HepG2 (cell line): ENCODE data around the gene SLC6A9.

Experiments
- ATF5 ChIP-seq: sonication (generic); formaldehyde crosslinking; IDR thresholded peaks from 2 replicates; pipeline ENCODE4 v1.4.0; 2020; ENCODE audit warnings: mild to moderate bottlenecking, low read depth, missing genetic modification reagents
- CTCF ChIP-seq: sonication (generic); formaldehyde crosslinking; IDR thresholded peaks from 2 replicates; pipeline ENCODE4 v1.5.0; 2020; ENCODE audit warnings: mild to moderate bottlenecking, missing genetic modification reagents, moderate library complexity
- EZH2 ChIP-seq: conservative IDR thresholded peaks from 2 replicates; pipeline ENCODE4 v1.6.1; 2012; ENCODE audit warnings: mild to moderate bottlenecking, low read depth, low read length, moderate library complexity
- NFKBIZ ChIP-seq: IDR thresholded peaks from 2 replicates; pipeline ENCODE4 v1.6.1; 2018; ENCODE audit warnings: missing genetic modification reagents, missing compliant biosample characterization
- PHF20 ChIP-seq: sonication (generic); formaldehyde crosslinking; IDR thresholded peaks from 2 replicates; pipeline ENCODE4 v1.5.0; 2020; ENCODE audit warnings: mild to moderate bottlenecking, missing genetic modification reagents
- POLR2A ChIP-seq, 2 experiments: IDR thresholded peaks; 2 replicates each; pipeline ENCODE4 v1.6.1; 2011; ENCODE audit warnings: low read depth in 2 of 2, low read length in 2 of 2, mild to moderate bottlenecking in 1 of 2, moderate library complexity in 1 of 2; ENCODE audit not compliant: insufficient read depth in 1 of 2
- SAFB2 ChIP-seq: sonication (generic); formaldehyde crosslinking; IDR thresholded peaks from 2 replicates; pipeline ENCODE4 v1.5.1; 2020; ENCODE audit warnings: missing genetic modification reagents, low read depth, mild to moderate bottlenecking, borderline replicate concordance
- SKI ChIP-seq: fragments of 450-650 bp; IDR thresholded peaks from one replicate; pipeline ENCODE4 v1.6.1; 2018; ENCODE audit warnings: mild to moderate bottlenecking; ENCODE audit not compliant: partially characterized antibody
- TF ChIP-seq, protein P1 (sequence below): sonication (generic); formaldehyde crosslinking; IDR thresholded peaks from 2 replicates; pipeline ENCODE4 v1.5.0; 2020; ENCODE audit warnings: mild to moderate bottlenecking, missing genetic modification reagents
- TF ChIP-seq, protein P2 (sequence below): sonication (generic); formaldehyde crosslinking; IDR thresholded peaks from 2 replicates; pipeline ENCODE4 v1.4.0; 2020; ENCODE audit warnings: missing genetic modification reagents
- TF ChIP-seq, protein P3 (sequence below), 2 experiments: sonication (generic) in 1 of 2; formaldehyde crosslinking in 1 of 2; IDR thresholded peaks; 2 replicates each; pipeline versions ENCODE4 v1.5.1 to v1.6.1; 2011 to 2020; ENCODE audit warnings: borderline replicate concordance in 1 of 2, low read depth in 1 of 2, low read length in 1 of 2, mild to moderate bottlenecking in 1 of 2, missing genetic modification reagents in 1 of 2, moderate library complexity in 1 of 2

- TF ChIP-seq, protein P1, sequence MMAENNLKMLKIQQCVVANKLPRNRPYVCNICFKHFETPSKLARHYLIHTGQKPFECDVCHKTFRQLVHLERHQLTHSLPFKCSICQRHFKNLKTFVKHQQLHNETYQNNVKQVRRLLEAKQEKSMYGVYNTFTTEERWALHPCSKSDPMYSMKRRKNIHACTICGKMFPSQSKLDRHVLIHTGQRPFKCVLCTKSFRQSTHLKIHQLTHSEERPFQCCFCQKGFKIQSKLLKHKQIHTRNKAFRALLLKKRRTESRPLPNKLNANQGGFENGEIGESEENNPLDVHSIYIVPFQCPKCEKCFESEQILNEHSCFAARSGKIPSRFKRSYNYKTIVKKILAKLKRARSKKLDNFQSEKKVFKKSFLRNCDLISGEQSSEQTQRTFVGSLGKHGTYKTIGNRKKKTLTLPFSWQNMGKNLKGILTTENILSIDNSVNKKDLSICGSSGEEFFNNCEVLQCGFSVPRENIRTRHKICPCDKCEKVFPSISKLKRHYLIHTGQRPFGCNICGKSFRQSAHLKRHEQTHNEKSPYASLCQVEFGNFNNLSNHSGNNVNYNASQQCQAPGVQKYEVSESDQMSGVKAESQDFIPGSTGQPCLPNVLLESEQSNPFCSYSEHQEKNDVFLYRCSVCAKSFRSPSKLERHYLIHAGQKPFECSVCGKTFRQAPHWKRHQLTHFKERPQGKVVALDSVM (CRISPR knock-in tag), result no peak
- TF ChIP-seq ATF5 (CRISPR knock-in tag) (no peak), POLR2A (IDR thresholded peaks at IDR 0.05; ENCODE audit: insufficient read depth in 1 of 2, low read depth in 2 of 2, low read length in 2 of 2) (no peak), EZH2 (no peak), CTCF (CRISPR knock-in tag) (no peak), NFKBIZ (no peak), SAFB2 (no peak), PHF20 (no peak), SKI (no peak)
- TF ChIP-seq, protein P2, sequence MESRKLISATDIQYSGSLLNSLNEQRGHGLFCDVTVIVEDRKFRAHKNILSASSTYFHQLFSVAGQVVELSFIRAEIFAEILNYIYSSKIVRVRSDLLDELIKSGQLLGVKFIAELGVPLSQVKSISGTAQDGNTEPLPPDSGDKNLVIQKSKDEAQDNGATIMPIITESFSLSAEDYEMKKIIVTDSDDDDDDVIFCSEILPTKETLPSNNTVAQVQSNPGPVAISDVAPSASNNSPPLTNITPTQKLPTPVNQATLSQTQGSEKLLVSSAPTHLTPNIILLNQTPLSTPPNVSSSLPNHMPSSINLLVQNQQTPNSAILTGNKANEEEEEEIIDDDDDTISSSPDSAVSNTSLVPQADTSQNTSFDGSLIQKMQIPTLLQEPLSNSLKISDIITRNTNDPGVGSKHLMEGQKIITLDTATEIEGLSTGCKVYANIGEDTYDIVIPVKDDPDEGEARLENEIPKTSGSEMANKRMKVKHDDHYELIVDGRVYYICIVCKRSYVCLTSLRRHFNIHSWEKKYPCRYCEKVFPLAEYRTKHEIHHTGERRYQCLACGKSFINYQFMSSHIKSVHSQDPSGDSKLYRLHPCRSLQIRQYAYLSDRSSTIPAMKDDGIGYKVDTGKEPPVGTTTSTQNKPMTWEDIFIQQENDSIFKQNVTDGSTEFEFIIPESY (CRISPR knock-in tag), result no peak
- TF ChIP-seq, protein P3, sequence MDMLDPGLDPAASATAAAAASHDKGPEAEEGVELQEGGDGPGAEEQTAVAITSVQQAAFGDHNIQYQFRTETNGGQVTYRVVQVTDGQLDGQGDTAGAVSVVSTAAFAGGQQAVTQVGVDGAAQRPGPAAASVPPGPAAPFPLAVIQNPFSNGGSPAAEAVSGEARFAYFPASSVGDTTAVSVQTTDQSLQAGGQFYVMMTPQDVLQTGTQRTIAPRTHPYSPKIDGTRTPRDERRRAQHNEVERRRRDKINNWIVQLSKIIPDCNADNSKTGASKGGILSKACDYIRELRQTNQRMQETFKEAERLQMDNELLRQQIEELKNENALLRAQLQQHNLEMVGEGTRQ (IDR thresholded peaks at IDR 0.05; ENCODE audit: low read depth, low read length), result no peak
- TF ChIP-seq, protein P3 (CRISPR knock-in tag; IDR thresholded peaks at IDR 0.05; ENCODE audit: borderline replicate concordance), result no peak
These were observed 37.9 kb downstream of the SLC6A9 start for GRCh38 chr1:43993206-43993914.
